H9 (cell line): Measurements from ENCODE around the gene ACP4. TPM values are rescaled to one million over a fixed set of nuclear protein-coding genes. Genes with fewer than 3 reads are reported as not detected.

Experiments
- DNase-seq: peaks from one replicate; pipeline ENCODE4 v3.0.0-alpha.2; 2017
- H2AFZ ChIP-seq: one replicate; pipeline ENCODE4 v1.6.1; 2013; ENCODE audit warnings: mild to moderate bottlenecking, low read length, control low read depth, moderate library complexity
- H2AK5ac ChIP-seq: 2 replicates; pipeline ENCODE4 v1.6.1; 2013; ENCODE audit warnings: low read length, control low read depth, mixed read lengths; ENCODE audit not compliant: insufficient read length
- H2BK120ac ChIP-seq: one replicate; pipeline ENCODE4 v1.6.1; 2013; ENCODE audit warnings: low read depth, mild to moderate bottlenecking, low read length, control low read depth, inconsistent platforms; ENCODE audit not compliant: poor library complexity, severe bottlenecking
- H2BK12ac ChIP-seq: 2 replicates; pipeline ENCODE4 v1.6.1; 2013; ENCODE audit warnings: low read length, control low read depth, mixed read lengths, low read depth; ENCODE audit not compliant: insufficient read length
- H2BK15ac ChIP-seq: 2 replicates; pipeline ENCODE4 v1.6.1; 2013; ENCODE audit warnings: low read depth, low read length, control low read depth
- H2BK20ac ChIP-seq: one replicate; pipeline ENCODE4 v1.6.1; 2013; ENCODE audit warnings: low read depth, mild to moderate bottlenecking, low read length, control low read depth, inconsistent platforms; ENCODE audit not compliant: poor library complexity, severe bottlenecking
- H2BK5ac ChIP-seq: 2 replicates; pipeline ENCODE4 v1.6.1; 2013; ENCODE audit warnings: low read length, control low read depth, mixed read lengths; ENCODE audit not compliant: insufficient read length
- H3K14ac ChIP-seq: 2 replicates; pipeline ENCODE4 v1.6.1; 2013; ENCODE audit warnings: low read length, control low read depth; ENCODE audit not compliant: insufficient read depth
- H3K18ac ChIP-seq: 2 replicates; pipeline ENCODE4 v1.6.1; 2013; ENCODE audit warnings: low read depth, mild to moderate bottlenecking, mixed read lengths, low read length, control low read depth; ENCODE audit not compliant: insufficient read length
- H3K23ac ChIP-seq: 2 replicates; pipeline ENCODE4 v1.6.1; 2013; ENCODE audit warnings: low read length, control low read depth, mixed read lengths, low read depth; ENCODE audit not compliant: insufficient read length
- H3K23me2 ChIP-seq: 2 replicates; pipeline ENCODE4 v1.6.1; 2013; ENCODE audit warnings: low read depth, mild to moderate bottlenecking, mixed read lengths, low read length, control low read depth; ENCODE audit not compliant: insufficient read length, poor library complexity, severe bottlenecking
- H3K27ac ChIP-seq: 2 replicates; pipeline ENCODE4 v1.5.1; 2013; ENCODE audit warnings: low read length, control low read depth, mixed read lengths, low read depth; ENCODE audit not compliant: insufficient read length
- H3K27me3 ChIP-seq: 2 replicates; pipeline ENCODE4 v1.6.1; 2013; ENCODE audit warnings: low read length, control low read depth, inconsistent platforms; ENCODE audit not compliant: insufficient read depth
- H3K4ac ChIP-seq: 2 replicates; pipeline ENCODE4 v1.6.1; 2013; ENCODE audit warnings: low read depth, mild to moderate bottlenecking, control low read depth, inconsistent platforms, low read length, moderate library complexity
- H3K4me1 ChIP-seq: 2 replicates; pipeline ENCODE4 v1.6.1; 2013; ENCODE audit warnings: low read length, control low read depth, inconsistent platforms; ENCODE audit not compliant: insufficient read depth
- H3K4me2 ChIP-seq: 2 replicates; pipeline ENCODE4 v1.6.1; 2013; ENCODE audit warnings: low read length, control low read depth, mixed read lengths; ENCODE audit not compliant: insufficient read length, insufficient read depth
- H3K56ac ChIP-seq: 2 replicates; pipeline ENCODE4 v1.6.1; 2013; ENCODE audit warnings: low read depth, mild to moderate bottlenecking, mixed read lengths, low read length, control low read depth; ENCODE audit not compliant: insufficient read length
- H3K79me1 ChIP-seq: 2 replicates; pipeline ENCODE4 v1.6.1; 2013; ENCODE audit warnings: low read depth, mild to moderate bottlenecking, moderate library complexity, low read length, control low read depth, inconsistent platforms; ENCODE audit not compliant: insufficient read depth, poor library complexity, severe bottlenecking
- H3K79me2 ChIP-seq: 2 replicates; pipeline ENCODE4 v1.6.1; 2013; ENCODE audit warnings: low read length, control low read depth, inconsistent platforms; ENCODE audit not compliant: insufficient read depth
- H3K9ac ChIP-seq: 2 replicates; pipeline ENCODE4 v1.6.1; 2013; ENCODE audit warnings: low read length, control low read depth, mixed read lengths; ENCODE audit not compliant: insufficient read length; ENCODE audit errors: extremely low read depth
- H3K9me3 ChIP-seq: one replicate; pipeline ENCODE4 v1.6.1; 2013; ENCODE audit warnings: low read depth, low read length, inconsistent platforms; ENCODE audit not compliant: control insufficient read depth
- H3T11ph ChIP-seq: one replicate; pipeline ENCODE4 v1.6.1; 2013; ENCODE audit warnings: mild to moderate bottlenecking, low read length, control low read depth, inconsistent platforms
- H4K20me1 ChIP-seq: one replicate; pipeline ENCODE4 v1.6.1; 2013; ENCODE audit not compliant: control insufficient read depth, insufficient read length, insufficient read depth
- H4K5ac ChIP-seq: 2 replicates; pipeline ENCODE4 v1.6.1; 2013; ENCODE audit warnings: low read depth, mild to moderate bottlenecking, mixed read lengths, low read length, control low read depth; ENCODE audit not compliant: insufficient read length
- H4K8ac ChIP-seq: replicated peaks from 2 replicates; pipeline ENCODE4 v1.6.1; 2013; ENCODE audit warnings: low read length, control low read depth, mixed read lengths, low read depth; ENCODE audit not compliant: insufficient read length
- H4K91ac ChIP-seq: 2 replicates; pipeline ENCODE4 v1.6.1; 2013; ENCODE audit warnings: low read depth, mild to moderate bottlenecking, moderate library complexity, mixed read lengths, low read length, control low read depth; ENCODE audit not compliant: insufficient read length
- H3K27ac Mint-ChIP-seq, 3 experiments: 2 replicates in 2 of 3; 3 replicates in 1 of 3; pipeline ENCODE4 v1.8.0; 2020 to 2021; ENCODE audit warnings: mixed read lengths in 3 of 3, mild to moderate bottlenecking in 1 of 3, moderate library complexity in 1 of 3
- H3K27me3 Mint-ChIP-seq: 2 replicates; pipeline ENCODE4 v1.8.0; 2021; ENCODE audit warnings: low read depth, mild to moderate bottlenecking, moderate library complexity, mixed read lengths
- H3K36me3 Mint-ChIP-seq, 3 experiments: 2 replicates in 2 of 3; 3 replicates in 1 of 3; pipeline ENCODE4 v1.8.0; 2020 to 2021; ENCODE audit warnings: low read depth in 3 of 3, mixed read lengths in 3 of 3; ENCODE audit not compliant: insufficient read depth in 1 of 3
- H3K4me1 Mint-ChIP-seq, 2 experiments: 2 replicates each; pipeline ENCODE4 v1.8.0; 2020; ENCODE audit warnings: mixed read lengths in 2 of 2
- H3K4me3 Mint-ChIP-seq, 2 experiments: 2 replicates in 1 of 2; 3 replicates in 1 of 2; pipeline ENCODE4 v1.8.0; 2020 to 2021; ENCODE audit warnings: mild to moderate bottlenecking in 2 of 2, mixed read lengths in 2 of 2, moderate library complexity in 1 of 2
- H3K9me3 Mint-ChIP-seq, 2 experiments: 2 replicates in 1 of 2; 3 replicates in 1 of 2; pipeline ENCODE4 v1.8.0; 2020; ENCODE audit warnings: mild to moderate bottlenecking in 2 of 2, mixed read lengths in 2 of 2, moderate library complexity in 1 of 2
- WGBS: extraction: QIAGEN DNeasy Blood & Tissue Kit; methylation state at CpG from one replicate; pipeline ENCODE4 v1.1.7; 2013; ENCODE audit warnings: missing lambda C conversion rate, low lambda C conversion rate, mixed read lengths; ENCODE audit not compliant: insufficient read length; ENCODE audit errors: extremely low coverage; 5-methylcytosine and 5-hydroxymethylcytosine counted together
- total RNA-seq: library from RNA; stranded (reverse); gene quantifications from 2 replicates; pipeline ENCODE4 v1.2.1, GENCODE V29; 2021
- TF ChIP-seq, protein P1 (sequence below): fragments of 200-600 bp; sonication (generic); conservative IDR thresholded peaks from 3 replicates; pipeline ENCODE4 v1.8.0; 2021; ENCODE audit warnings: antibody characterized with exemption, mild to moderate bottlenecking

ACP4 gene
- total RNA-seq, 1 experiment from 2014 or later = not detected

DNA sequence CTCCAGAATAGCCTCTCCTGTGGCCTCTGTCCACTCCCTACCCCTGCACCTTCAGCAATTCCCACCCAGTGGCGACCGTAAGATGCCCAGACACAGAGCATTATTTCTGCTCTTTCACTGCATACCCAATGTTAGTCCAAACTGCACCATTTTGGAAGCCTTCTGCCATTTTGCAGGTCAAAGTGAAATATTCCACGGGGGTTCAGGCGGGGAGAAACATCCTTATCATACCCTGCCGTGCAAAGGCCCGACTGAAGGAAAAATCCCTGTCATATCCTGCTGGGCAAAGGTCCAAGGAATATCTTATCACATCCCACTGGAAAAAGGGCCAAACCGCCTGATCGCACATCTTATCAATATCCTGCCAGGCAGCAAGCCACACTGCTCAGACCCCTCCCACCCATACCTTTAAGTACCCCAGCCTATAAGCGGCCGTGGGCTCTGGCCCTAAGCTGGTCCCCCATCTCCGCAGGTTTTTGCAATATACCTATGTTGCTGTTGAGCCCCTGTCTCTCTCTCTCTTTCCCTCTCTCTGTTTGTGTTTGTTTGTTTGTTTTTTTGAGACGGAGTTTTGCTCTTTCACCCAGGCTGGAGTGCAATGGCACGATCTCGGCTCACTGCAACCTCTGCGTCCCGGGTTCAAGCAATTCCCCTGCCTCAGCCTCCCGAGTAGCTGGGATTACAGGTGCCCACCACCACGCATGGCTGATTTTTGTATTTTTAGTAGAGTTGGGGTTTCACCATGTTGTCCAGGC is 48.9 kb upstream of the ACP4 start:
- Histone ChIP-seq H3K79me1 (no peaks in the 10 kb centered on the region), H3K14ac (no peak overlapping the region), H4K5ac (no peak overlapping the region), H3K27me3 (no peaks in the 10 kb centered on the region), H3K27ac (no peak overlapping the region), H3K9me3 (no peaks in the 10 kb centered on the region), H4K91ac (no peak overlapping the region), H2BK120ac (no peak overlapping the region), H3K4me2 (no peak overlapping the region), H3K79me2 (no peaks in the 10 kb centered on the region), H2BK5ac (no peak overlapping the region), H3K4me1 (no peaks in the 10 kb centered on the region), H2AFZ (no peak overlapping the region), H2BK15ac (no peak overlapping the region), H3K23me2 (no peaks in the 10 kb centered on the region), H2BK20ac (no peak overlapping the region), H2AK5ac (no peak overlapping the region), H4K20me1 (no peaks in the 10 kb centered on the region), H2BK12ac (no peak overlapping the region), H3K4ac (no peak overlapping the region), H3K56ac (no peak overlapping the region), H3T11ph (no peak overlapping the region), H3K9ac (no peak overlapping the region), H4K8ac (no peak overlapping the region), H3K23ac (no peak overlapping the region), H3K18ac (no peak overlapping the region)
- Mint-ChIP-seq H3K36me3 (no peaks in the 10 kb centered on the region), H3K4me3 (no peak overlapping the region), H3K27ac (no peak overlapping the region), H3K4me1 (peaks cover 4 to 8% of the 10 kb centered on the region in 2 experiments), H3K27me3 (peaks cover 43% of the 10 kb centered on the region), H3K9me3 (no peaks in the 10 kb centered on the region; a peak in 1 of 5 replicates)
- TF ChIP-seq, protein P1, sequence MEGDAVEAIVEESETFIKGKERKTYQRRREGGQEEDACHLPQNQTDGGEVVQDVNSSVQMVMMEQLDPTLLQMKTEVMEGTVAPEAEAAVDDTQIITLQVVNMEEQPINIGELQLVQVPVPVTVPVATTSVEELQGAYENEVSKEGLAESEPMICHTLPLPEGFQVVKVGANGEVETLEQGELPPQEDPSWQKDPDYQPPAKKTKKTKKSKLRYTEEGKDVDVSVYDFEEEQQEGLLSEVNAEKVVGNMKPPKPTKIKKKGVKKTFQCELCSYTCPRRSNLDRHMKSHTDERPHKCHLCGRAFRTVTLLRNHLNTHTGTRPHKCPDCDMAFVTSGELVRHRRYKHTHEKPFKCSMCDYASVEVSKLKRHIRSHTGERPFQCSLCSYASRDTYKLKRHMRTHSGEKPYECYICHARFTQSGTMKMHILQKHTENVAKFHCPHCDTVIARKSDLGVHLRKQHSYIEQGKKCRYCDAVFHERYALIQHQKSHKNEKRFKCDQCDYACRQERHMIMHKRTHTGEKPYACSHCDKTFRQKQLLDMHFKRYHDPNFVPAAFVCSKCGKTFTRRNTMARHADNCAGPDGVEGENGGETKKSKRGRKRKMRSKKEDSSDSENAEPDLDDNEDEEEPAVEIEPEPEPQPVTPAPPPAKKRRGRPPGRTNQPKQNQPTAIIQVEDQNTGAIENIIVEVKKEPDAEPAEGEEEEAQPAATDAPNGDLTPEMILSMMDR = no peak
- DNase-seq = no peak
- no CpG with 5 or more reads among the region's 18 CpGs for WGBS
